HepG2 (cell line): ENCODE measurements around the gene RUNX2. TPM values are rescaled to one million over a fixed set of nuclear protein-coding genes. Genes with fewer than 3 reads are reported as not detected.

Experiments used
- ATAC-seq: fragments of 200-7000 bp; cut with Tn5 transposase; 3 replicates; pipeline ENCODE4 v1.9.1; 2020; ENCODE audit warnings: mild to moderate bottlenecking, moderate library complexity
- BruUV-seq: library from RNA; stranded (reverse); fragments of 400-500 nt; replicated peaks from 2 replicates; lab custom pipeline; 2021; lab: Mats Ljungman, UMichigan
- CTCF ChIA-PET: fragments of 300-600 bp; formaldehyde crosslinking; extraction: SDS; loops from one replicate; lab custom pipeline; 2021; ENCODE audit warnings: low total read pairs, inconsistent platforms, low intra/inter-chr PET ratio; lab: Yijun Ruan, JAX
- POLR2A ChIA-PET: fragments of 350-600 bp; sonication (Branson Sonifier 250); formaldehyde crosslinking; loops from one replicate; lab custom pipeline; 2020; ENCODE audit warnings: antibody characterized with exemption, inconsistent platforms; lab: Yijun Ruan, JAX
- DNase-seq: peaks from one replicate; pipeline ENCODE4 v3.0.0-alpha.2; 2015; ENCODE audit warnings: low spot score
- FAIRE-seq: peaks from 3 replicates; lab custom pipeline; 2011; peaks lifted over from hg19 to GRCh38; lab: Jason Lieb, UNC
- H2AFZ ChIP-seq: one replicate; pipeline ENCODE4 v1.6.1; 2011; ENCODE audit warnings: low read length, inconsistent platforms
- H3K27ac ChIP-seq: fragments of 300-600 bp; 3 replicates; pipeline ENCODE4 v1.8.0; 2011; ENCODE audit warnings: mixed run types, mild to moderate bottlenecking, mixed read lengths, low read length, inconsistent platforms; ENCODE audit not compliant: insufficient read depth; ENCODE audit errors: extremely low read length
- H3K27me3 ChIP-seq, 2 experiments: fragments of 200-600 bp in 1 of 2; 2 replicates in 1 of 2; 3 replicates in 1 of 2; pipeline versions ENCODE4 v1.6.0 to v1.8.0; 2011; ENCODE audit warnings: low read length in 2 of 2, mild to moderate bottlenecking in 2 of 2, moderate library complexity in 2 of 2, inconsistent platforms in 1 of 2; ENCODE audit not compliant: insufficient read depth in 2 of 2, control insufficient read depth in 1 of 2
- H3K36me3 ChIP-seq, 2 experiments: fragments of 200-600 bp in 1 of 2; replicated peaks in 1 of 2; 2 replicates in 1 of 2; 3 replicates in 1 of 2; pipeline versions ENCODE4 v1.5.1 to v1.8.0; 2011; ENCODE audit warnings: low read length in 2 of 2, inconsistent platforms in 1 of 2; ENCODE audit not compliant: insufficient read depth in 2 of 2, control insufficient read depth in 1 of 2
- H3K4me1 ChIP-seq: 2 replicates; pipeline ENCODE4 v1.5.1; 2012; ENCODE audit warnings: low read length, inconsistent platforms; ENCODE audit not compliant: insufficient read depth
- H3K4me2 ChIP-seq: 2 replicates; pipeline ENCODE4 v1.6.0; 2011; ENCODE audit warnings: low read depth, low read length, inconsistent platforms
- H3K4me3 ChIP-seq, 3 experiments: fragments of 200-600 bp in 1 of 3; sonication (generic), shearing (Covaris generic) in 1 of 3; replicated peaks in 1 of 3; 2 replicates each; pipeline ENCODE4 v1.5.1; 2011 to 2016; ENCODE audit warnings: low read length in 3 of 3, inconsistent platforms in 2 of 3, low read depth in 2 of 3, mild to moderate bottlenecking in 2 of 3, control low read depth in 1 of 3, mixed read lengths in 1 of 3; ENCODE audit not compliant: insufficient read depth in 1 of 3
- H3K79me2 ChIP-seq: one replicate; pipeline ENCODE4 v1.6.1; 2011; ENCODE audit warnings: low read length, inconsistent platforms; ENCODE audit not compliant: insufficient read depth
- H3K9ac ChIP-seq: 2 replicates; pipeline ENCODE4 v1.6.0; 2011; ENCODE audit warnings: mild to moderate bottlenecking, low read depth, low read length, inconsistent platforms; ENCODE audit not compliant: insufficient read depth
- H3K9me3 ChIP-seq: 2 replicates; pipeline ENCODE4 v1.5.1; 2012; ENCODE audit warnings: mild to moderate bottlenecking, low read length
- H4K20me1 ChIP-seq: 2 replicates; pipeline ENCODE4 v1.6.0; 2011; ENCODE audit warnings: inconsistent platforms, mild to moderate bottlenecking, low read length, moderate library complexity; ENCODE audit not compliant: insufficient read depth
- DR1 ChIP-seq: sonication (generic); formaldehyde crosslinking; IDR thresholded peaks from 2 replicates; pipeline ENCODE4 v1.8.0; 2021; ENCODE audit warnings: mild to moderate bottlenecking, missing genetic modification reagents, inconsistent platforms
- MAF1 ChIP-seq: sonication (generic); formaldehyde crosslinking; IDR thresholded peaks from 2 replicates; pipeline ENCODE4 v1.5.0; 2020; ENCODE audit warnings: missing genetic modification reagents, borderline replicate concordance
- NR0B2 ChIP-seq: sonication (generic); formaldehyde crosslinking; IDR thresholded peaks from 2 replicates; pipeline ENCODE4 v1.4.0; 2020; ENCODE audit warnings: mild to moderate bottlenecking, missing genetic modification reagents
- PLSCR1 ChIP-seq: sonication (generic); formaldehyde crosslinking; IDR thresholded peaks from 2 replicates; pipeline ENCODE4 v1.5.0; 2020; ENCODE audit warnings: missing genetic modification reagents, mild to moderate bottlenecking, borderline replicate concordance
- RAD21 ChIP-seq: fragments of 450-650 bp; formaldehyde crosslinking; IDR thresholded peaks from 2 replicates; pipeline ENCODE4 v1.5.0; 2020; ENCODE audit warnings: mild to moderate bottlenecking
- SOX5 ChIP-seq: IDR thresholded peaks from 2 replicates; pipeline ENCODE4 v1.6.1; 2016; ENCODE audit warnings: borderline replicate concordance
- TFDP1 ChIP-seq: IDR thresholded peaks from 2 replicates; pipeline ENCODE4 v1.6.1; 2016; ENCODE audit warnings: missing compliant biosample characterization, missing genetic modification reagents, borderline replicate concordance
- ZFP82 ChIP-seq: sonication (generic); formaldehyde crosslinking; IDR thresholded peaks from 2 replicates; pipeline ENCODE4 v1.5.1; 2020; ENCODE audit warnings: mild to moderate bottlenecking, missing genetic modification reagents, borderline replicate concordance
- ZNF614 ChIP-seq: IDR thresholded peaks from 2 replicates; pipeline ENCODE4 v1.6.1; 2018; ENCODE audit warnings: missing biosample characterization, missing genetic modification reagents, inconsistent platforms, borderline replicate concordance
- in situ Hi-C: cut with HindIII; loops from 2 replicates; pipeline ENCODE4 v1.10.0; 2017; ENCODE audit warnings: low pct_unique_long_range_greater_than_20kb; ENCODE audit not compliant: extremely low pct_ligation_motif_present
- intact Hi-C: fragments of 100-400 bp; cut with micrococcal nuclease; formaldehyde crosslinking; loops from one replicate; pipeline ENCODE4 v1.10.0; 2022; ENCODE audit not compliant: unreplicated experiment
- polyA plus RNA-seq, 8 experiments: library from polyadenylated mRNA; depleted of rRNA in 3 of 8; stranded (reverse) in 7 of 8; unstranded in 1 of 8; fragments of >200 nt; fragmentation: Illumina TruSeq in 4 of 8; extraction: Trizol in 4 of 8; gene quantifications; 2 replicates each; pipeline versions ENCODE4 v1.2.1 to v1.2.3, GENCODE V29; 2011 to 2016; ENCODE audit warnings: low read depth in 4 of 8, missing spikeins in 1 of 8, mixed read lengths in 1 of 8; ENCODE audit not compliant: insufficient read depth in 1 of 8
- total RNA-seq, 5 experiments: library from RNA; depleted of rRNA; stranded (reverse); fragments of >200 nt; fragmentation: Illumina TruSeq; extraction: Trizol; gene quantifications; 2 replicates each; pipeline ENCODE4 v1.2.3, GENCODE V29; 2016; ENCODE audit warnings: low read depth in 1 of 5

The RUNX2 gene
- total and polyA plus RNA-seq, 2 of the 13 experiments (the other 11 are each of a cell fraction or from before 2014, with no cell fraction given) = not detected

- no peak for TF ChIP-seq TFDP1
- TF ChIP-seq DR1 (CRISPR knock-in tag) = no peak
- TF ChIP-seq ZFP82 = no peak
- TF ChIP-seq MAF1 (CRISPR knock-in tag) = no peak
- TF ChIP-seq RAD21 (CRISPR knock-in tag) = no peak
- TF ChIP-seq PLSCR1 (CRISPR knock-in tag) = no peak
- no peak for TF ChIP-seq NR0B2 (CRISPR knock-in tag)
- TF ChIP-seq ZNF614 (CRISPR knock-in tag) = no peak
- no peak for TF ChIP-seq SOX5 (CRISPR knock-in tag)
- TF ChIP-seq, all 625 proteins: peak for 0
- CTCF ChIA-PET = no interaction called here
Observed at GRCh38 chr6:45521226-45521625, 193.1 kb downstream of the RUNX2 start.

More at GRCh38 chr6:45521226-45521625, 193.1 kb downstream of the RUNX2 start:
- Histone ChIP-seq H3K27me3 (peaks cover 0 to 1% of the 10 kb centered on the region in 2 experiments; a peak in 1 of 5 replicates), H3K4me2 (no peak overlapping the region), H3K9me3 (no peaks in the 10 kb centered on the region), H2AFZ (no peak overlapping the region), H3K36me3 (no peaks in the 10 kb centered on the region), H3K9ac (no peak overlapping the region), H3K4me1 (peaks cover 5% of the 10 kb centered on the region; the same call in 1 of the 2 replicates), H3K79me2 (no peaks in the 10 kb centered on the region), H3K27ac (no peak overlapping the region), H3K4me3 (no peak overlapping the region), H4K20me1 (no peaks in the 10 kb centered on the region)
- DNase-seq = no peak
- POLR2A ChIA-PET = no interaction called here
- intact Hi-C loops = no loop called here
- no peak for FAIRE-seq
- no peak for ATAC-seq
- in situ Hi-C loops = no loop called here
- BruUV-seq = no TSS peak
